HG03066 (cell line): ENCODE measurements around the gene KATNB1.
"Not testable (repeated sequence)": the region's sequence is repeated elsewhere in the genome, so short reads cannot be mapped to it uniquely, and the experiment has no call there.

Source experiments
- ATAC-seq: cut with Tn5 transposase; IDR thresholded peaks from one replicate; pipeline ENCODE4 v1.9.1; 2021; ENCODE audit warnings: low read depth; ENCODE audit not compliant: unreplicated experiment

KATNB1 gene

GRCh38 chr16:57724531-57724930, 11.0 kb upstream of the KATNB1 start:
- ATAC-seq = no peak

GRCh38 chr16:57725151-57725550, 10.4 kb upstream of the KATNB1 start:
- no peak for ATAC-seq

GRCh38 chr16:57725554-57725953, 10.0 kb upstream of the KATNB1 start:
- no peak for ATAC-seq

- no peak for ATAC-seq
Measured at GRCh38 chr16:57725976-57726375, 9.6 kb upstream of the KATNB1 start.

- no peak for ATAC-seq
Measured at GRCh38 chr16:57726433-57726947, 9.1 kb upstream of the KATNB1 start.

GRCh38 chr16:57727610-57728009, 8.0 kb upstream of the KATNB1 start:
- ATAC-seq = no peak

GRCh38 chr16:57728336-57729181, 7.0 kb upstream of the KATNB1 start:
- no peak for ATAC-seq

GRCh38 chr16:57729182-57729484, 6.4 kb upstream of the KATNB1 start:
- ATAC-seq = no peak

- not testable (repeated sequence) for ATAC-seq
Measured at GRCh38 chr16:57729852-57730251, 5.7 kb upstream of the KATNB1 start.

- ATAC-seq = no peak
Measured at GRCh38 chr16:57730771-57731730, 4.5 kb upstream of the KATNB1 start.

GRCh38 chr16:57732037-57732436, 3.5 kb upstream of the KATNB1 start:
- no peak for ATAC-seq

GRCh38 chr16:57732714-57733113, 2.9 kb upstream of the KATNB1 start:
- no peak for ATAC-seq

GRCh38 chr16:57734308-57734924, 1.2 kb upstream of the KATNB1 start:
- no peak for ATAC-seq

GRCh38 chr16:57734925-57735754, 430 bp upstream of the KATNB1 start:
- peak; percentile 87 for ATAC-seq

- ATAC-seq = no peak
Measured at GRCh38 chr16:57736419-57737351, 1.1 kb downstream of the KATNB1 start.

- no peak for ATAC-seq
Measured at GRCh38 chr16:57738844-57739243, 3.3 kb downstream of the KATNB1 start.

- no peak for ATAC-seq
Measured at GRCh38 chr16:57739756-57740422, 4.3 kb downstream of the KATNB1 start.

GRCh38 chr16:57740423-57741071, 5.0 kb downstream of the KATNB1 start:
- no peak for ATAC-seq
